Measurements from ENCODE around the gene MRPL46.

DNA sequence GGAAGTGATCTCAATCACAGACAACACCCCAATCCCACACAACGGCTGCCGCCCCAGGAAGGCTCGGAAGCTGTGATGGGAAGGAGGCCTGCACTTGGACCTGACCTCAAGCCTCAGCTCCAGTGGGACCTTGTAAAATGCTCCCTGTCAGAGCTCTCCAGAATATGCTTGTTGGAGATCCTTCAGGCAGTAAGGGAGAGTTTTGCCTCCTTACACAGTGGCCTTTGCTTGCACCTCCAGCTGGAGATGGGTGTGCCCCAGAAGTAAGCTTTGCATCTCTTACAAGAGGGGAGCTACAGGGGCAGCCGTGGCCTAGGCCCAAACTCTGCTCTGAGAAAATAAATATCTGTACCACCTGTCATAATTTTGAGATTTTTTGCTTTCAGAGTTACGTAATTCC is 10.7 kb upstream of the MRPL46 start:
- TF ChIP-seq, protein P1, sequence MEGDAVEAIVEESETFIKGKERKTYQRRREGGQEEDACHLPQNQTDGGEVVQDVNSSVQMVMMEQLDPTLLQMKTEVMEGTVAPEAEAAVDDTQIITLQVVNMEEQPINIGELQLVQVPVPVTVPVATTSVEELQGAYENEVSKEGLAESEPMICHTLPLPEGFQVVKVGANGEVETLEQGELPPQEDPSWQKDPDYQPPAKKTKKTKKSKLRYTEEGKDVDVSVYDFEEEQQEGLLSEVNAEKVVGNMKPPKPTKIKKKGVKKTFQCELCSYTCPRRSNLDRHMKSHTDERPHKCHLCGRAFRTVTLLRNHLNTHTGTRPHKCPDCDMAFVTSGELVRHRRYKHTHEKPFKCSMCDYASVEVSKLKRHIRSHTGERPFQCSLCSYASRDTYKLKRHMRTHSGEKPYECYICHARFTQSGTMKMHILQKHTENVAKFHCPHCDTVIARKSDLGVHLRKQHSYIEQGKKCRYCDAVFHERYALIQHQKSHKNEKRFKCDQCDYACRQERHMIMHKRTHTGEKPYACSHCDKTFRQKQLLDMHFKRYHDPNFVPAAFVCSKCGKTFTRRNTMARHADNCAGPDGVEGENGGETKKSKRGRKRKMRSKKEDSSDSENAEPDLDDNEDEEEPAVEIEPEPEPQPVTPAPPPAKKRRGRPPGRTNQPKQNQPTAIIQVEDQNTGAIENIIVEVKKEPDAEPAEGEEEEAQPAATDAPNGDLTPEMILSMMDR (conservative IDR thresholded peaks at IDR 0.05 in 1 of 2, IDR thresholded peaks at IDR 0.05 in 1 of 2; ENCODE audit: extremely low read depth in 1 of 2, insufficient read depth in 1 of 2, low read depth in 1 of 2, low read length in 2 of 2) = no peak
- no peak for TF ChIP-seq EZH2 (IDR thresholded peaks at IDR 0.05; ENCODE audit: borderline replicate concordance, low read length)

Data from mammary epithelial cell (primary cell).